Muscle of leg (tissue), 11 donors: ENCODE data around the gene AFAP1. TPM values are rescaled to one million over a fixed set of nuclear protein-coding genes. Genes with fewer than 3 reads are reported as not detected.
A peak's percentile ranks its signal among the peaks of the same experiment; 100 is the strongest.

Source experiments
- DNase-seq: peaks from one replicate; pipeline ENCODE4 v3.0.0; 2013
- H3K27ac ChIP-seq: one replicate; pipeline ENCODE4 v1.5.1; 2013; ENCODE audit warnings: mild to moderate bottlenecking, low read length, control low read depth
- H3K27me3 ChIP-seq: one replicate; pipeline ENCODE4 v1.6.1; 2013; ENCODE audit warnings: low read length; ENCODE audit not compliant: control insufficient read depth, insufficient read depth
- H3K36me3 ChIP-seq: one replicate; pipeline ENCODE4 v1.6.1; 2013; ENCODE audit warnings: low read length; ENCODE audit not compliant: control insufficient read depth, insufficient read depth
- H3K4me1 ChIP-seq: one replicate; pipeline ENCODE4 v1.6.1; 2013; ENCODE audit warnings: low read length; ENCODE audit not compliant: control insufficient read depth, insufficient read depth
- H3K4me3 ChIP-seq: one replicate; pipeline ENCODE4 v1.5.1; 2013; ENCODE audit warnings: low read length, control low read depth
- H3K9me3 ChIP-seq: replicated peaks from 2 replicates; pipeline ENCODE4 v1.6.1; 2013; ENCODE audit warnings: low read depth, low read length; ENCODE audit not compliant: control insufficient read depth
- WGBS: methylation state at CpG from one replicate; pipeline ENCODE4 v1.1.5; 2013; ENCODE audit warnings: missing lambda C conversion rate; ENCODE audit not compliant: insufficient coverage; 5-methylcytosine and 5-hydroxymethylcytosine counted together
- polyA plus RNA-seq, 8 donors: library from polyadenylated mRNA; unstranded; fragments of 120-200 nt; gene quantifications; one replicate each; pipeline versions ENCODE4 v1.2.1 to v1.2.3, GENCODE V29; 2013; ENCODE audit warnings: inconsistent platforms in 1 of 8, low replicate concordance in 1 of 8; ENCODE audit not compliant: insufficient read length in 8 of 8, insufficient read depth in 1 of 8
- total RNA-seq: library from RNA; stranded (reverse); fragments of 120-200 nt; gene quantifications from one replicate; pipeline ENCODE4 v1.2.4, GENCODE V29; 2013

The AFAP1 gene
- total and polyA plus RNA-seq, 9 donors, result 21.9 to 43.0 (median 34.3) TPM

DNA sequence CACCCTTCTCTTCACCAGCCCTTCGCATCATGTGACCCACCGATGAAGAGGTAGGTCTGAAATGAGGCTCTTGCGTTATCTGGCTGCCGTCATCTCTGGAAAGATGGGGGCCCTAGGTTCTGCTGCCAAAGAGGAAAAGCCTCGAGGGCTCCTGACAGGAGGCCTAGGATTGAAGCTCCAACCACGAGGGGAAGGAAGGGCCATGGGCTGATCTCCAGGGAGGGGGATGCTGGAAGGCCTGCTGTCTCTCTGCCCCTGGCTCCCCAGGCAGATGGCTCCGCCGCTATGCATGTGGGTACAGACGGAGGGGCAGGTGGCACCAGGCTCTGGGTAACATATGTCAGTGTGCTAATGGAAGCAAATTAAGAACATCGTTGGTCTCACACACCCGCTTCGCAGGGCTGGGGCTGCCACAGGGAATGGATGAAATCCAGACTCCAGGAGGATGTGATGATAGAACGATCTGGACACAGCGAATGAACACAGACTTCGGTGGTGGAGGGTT, 44.9 kb downstream of the AFAP1 start:
- no peak for DNase-seq
- Histone ChIP-seq H3K27me3 (no peaks in the 10 kb centered on the region), H3K36me3 (no peaks in the 10 kb centered on the region), H3K4me3 (no peak overlapping the region), H3K27ac (no peak overlapping the region), H3K9me3 (no peaks in the 10 kb centered on the region), H3K4me1 (peaks cover 24% of the 10 kb centered on the region)
- WGBS, result 58% methylated on average over 12 of the region's 15 CpGs

DNA sequence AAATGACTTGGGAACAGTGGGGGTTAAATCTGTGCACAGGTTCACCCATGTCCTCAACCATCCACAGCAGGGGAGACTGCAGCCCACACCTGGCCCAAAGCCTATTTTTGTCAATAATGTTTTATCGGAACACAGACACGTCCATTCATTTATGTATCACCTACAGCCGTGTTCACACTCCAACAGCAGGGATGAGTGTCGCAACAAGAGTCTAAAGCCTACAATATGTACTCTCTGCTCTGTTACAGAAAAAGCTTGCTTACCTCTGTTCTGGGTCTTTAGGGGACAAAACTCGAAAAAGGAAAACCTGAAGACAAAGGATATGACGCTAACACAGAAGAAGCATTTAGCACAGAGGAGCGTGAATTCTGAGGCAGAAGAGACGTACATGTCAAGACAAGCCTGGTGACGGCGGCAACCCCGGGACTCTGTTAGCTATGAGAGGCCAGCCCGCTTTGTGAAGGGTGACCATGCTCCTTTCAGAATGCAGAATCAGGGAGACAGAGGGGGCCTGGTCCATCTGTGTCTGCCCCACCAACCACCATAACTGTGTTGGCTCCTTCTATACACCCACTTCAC, 45.5 kb downstream of the AFAP1 start:
- Histone ChIP-seq H3K4me3 (no peak overlapping the region), H3K4me1 (peaks cover 24% of the 10 kb centered on the region), H3K9me3 (no peaks in the 10 kb centered on the region), H3K27me3 (no peaks in the 10 kb centered on the region), H3K36me3 (no peaks in the 10 kb centered on the region), H3K27ac (no peak overlapping the region)
- no peak for DNase-seq
- WGBS, result 90% methylated on average over 12 of the region's 12 CpGs

DNA sequence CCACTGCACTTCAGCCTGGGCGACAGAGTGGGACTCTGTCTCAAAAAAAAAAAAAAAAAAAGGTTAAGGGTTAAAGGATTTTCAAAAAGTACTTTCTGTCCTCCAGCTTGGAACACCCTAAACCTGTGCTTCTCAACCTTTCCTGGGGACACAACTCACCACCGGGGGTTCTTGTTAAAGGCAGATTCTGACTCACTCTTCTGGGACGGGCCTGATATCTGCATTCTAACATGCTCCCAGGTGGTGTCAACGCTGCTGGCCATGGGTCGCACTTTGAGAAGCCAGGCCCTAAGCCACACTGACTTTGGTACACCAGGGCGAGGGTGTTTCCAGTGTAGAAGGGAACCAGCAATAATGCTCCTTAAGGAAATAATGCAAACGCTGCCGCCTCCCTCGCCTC, 46.1 kb downstream of the AFAP1 start:
- Histone ChIP-seq H3K36me3 (no peaks in the 10 kb centered on the region), H3K27ac (no peak overlapping the region), H3K4me3 (no peak overlapping the region), H3K27me3 (no peaks in the 10 kb centered on the region), H3K4me1 (peaks cover 24% of the 10 kb centered on the region), H3K9me3 (peaks cover 4% of the 10 kb centered on the region)
- 95% methylated on average over 8 of the region's 9 CpGs for WGBS
- DNase-seq, result no peak

DNA sequence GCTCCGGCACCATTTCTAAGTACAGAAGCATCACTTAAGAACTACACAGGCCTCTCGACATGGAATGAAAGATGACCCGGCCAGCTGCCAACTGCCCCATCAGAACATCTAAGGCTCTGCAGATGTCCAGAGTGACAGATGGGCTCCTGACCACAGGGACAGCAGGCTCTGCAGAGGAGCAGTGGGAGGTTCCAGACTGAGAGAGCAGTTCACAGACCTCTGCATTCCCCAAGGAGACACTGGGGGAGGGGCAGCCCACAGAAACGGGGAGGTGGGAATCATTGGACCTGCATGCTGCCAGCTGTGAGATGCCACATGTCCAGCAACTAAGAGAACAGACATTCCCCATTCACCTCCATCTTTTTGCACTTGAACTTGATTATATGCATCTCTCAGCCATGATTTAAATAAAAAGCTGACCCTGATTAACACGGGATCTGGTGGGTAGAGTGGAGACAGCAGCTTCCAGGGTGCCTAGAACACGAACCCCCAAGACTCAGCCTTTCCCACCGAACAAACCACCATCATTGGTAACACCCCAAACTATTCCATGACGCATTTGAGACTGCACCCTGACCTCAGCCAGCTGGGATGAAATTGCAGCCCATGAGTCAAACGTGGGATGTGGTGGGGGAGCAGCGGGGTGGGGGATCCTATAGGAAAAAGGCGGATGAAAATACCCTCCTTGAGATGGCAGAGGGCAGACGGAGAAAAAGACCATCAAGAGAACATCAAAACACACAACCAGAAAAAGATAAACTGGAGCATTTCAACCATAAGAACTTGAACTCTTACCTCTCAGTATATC, 47.2 kb downstream of the AFAP1 start:
- Histone ChIP-seq H3K36me3 (no peaks in the 10 kb centered on the region), H3K4me1 (peaks cover 30% of the 10 kb centered on the region), H3K9me3 (peaks cover 6% of the 10 kb centered on the region), H3K27me3 (no peaks in the 10 kb centered on the region), H3K4me3 (no peak overlapping the region), H3K27ac (peak overlapping the region; percentile 29)
- peak; percentile 77 for DNase-seq
- 28% methylated on average over 3 of the region's 12 CpGs for WGBS

DNA sequence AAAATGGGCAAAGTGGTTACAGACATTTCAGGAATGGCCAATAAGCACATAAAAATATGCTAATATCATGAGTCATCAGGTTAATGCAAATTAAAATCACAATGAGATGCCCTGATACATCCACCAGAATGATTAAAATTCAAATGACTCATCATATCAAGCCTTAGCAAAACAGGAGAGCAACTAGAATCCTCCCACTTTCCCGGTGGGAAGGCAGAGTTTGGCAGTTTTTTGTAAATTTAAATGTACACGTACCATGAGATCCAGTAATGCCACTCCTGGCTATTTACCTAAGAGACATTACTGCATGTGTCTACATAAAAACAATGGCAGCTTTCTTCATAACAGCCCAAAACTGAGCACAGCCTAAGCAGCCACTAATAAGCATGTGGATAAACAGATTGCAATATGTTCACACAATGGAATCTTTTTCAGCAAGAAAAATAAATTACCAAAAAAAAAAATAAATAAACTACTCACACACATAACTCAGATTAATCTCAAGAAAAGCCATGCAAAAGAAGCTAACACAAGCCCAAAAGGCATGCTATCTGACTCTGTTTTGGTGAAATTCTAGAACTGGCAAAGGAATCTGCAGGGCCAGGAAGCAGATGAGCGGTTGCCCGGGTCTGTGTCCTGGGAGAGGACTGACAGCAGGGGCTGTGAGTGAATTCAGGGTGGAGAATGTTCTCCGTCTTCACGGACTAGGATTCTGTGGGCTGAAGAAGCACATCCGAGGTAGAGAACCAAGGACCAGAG, 48.8 kb downstream of the AFAP1 start:
- peak overlapping the region; percentile 39 for H3K27ac ChIP-seq
- 39% methylated on average over 2 of the region's 7 CpGs for WGBS
- H3K4me3 ChIP-seq, result no peak overlapping the region
- H3K4me1 ChIP-seq, result peaks cover 36% of the 10 kb centered on the region
- H3K9me3 ChIP-seq, result peaks cover 6% of the 10 kb centered on the region
- no peaks in the 10 kb centered on the region for H3K36me3 ChIP-seq
- DNase-seq, result no peak
- no peaks in the 10 kb centered on the region for H3K27me3 ChIP-seq

DNA sequence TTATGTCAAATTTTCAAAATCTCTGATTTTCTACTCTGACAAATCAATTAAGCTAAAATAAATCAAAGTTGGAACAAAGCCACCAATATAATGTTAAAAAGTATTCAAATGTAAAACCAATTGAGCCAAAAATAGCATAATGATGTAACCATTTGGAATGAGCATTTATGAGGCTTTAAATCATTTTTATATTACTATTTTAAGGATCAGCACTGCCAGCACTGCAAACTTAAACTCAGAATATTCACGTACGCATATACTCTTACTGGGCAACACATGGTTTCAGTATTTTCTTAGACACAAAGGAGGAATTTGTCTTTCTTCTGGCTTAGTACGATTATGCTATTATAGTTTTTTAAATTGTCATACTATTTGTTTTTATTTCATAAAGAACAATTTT, 52.2 kb downstream of the AFAP1 start:
- no peaks in the 10 kb centered on the region for H3K27me3 ChIP-seq
- WGBS, result no CpG with 5 or more reads among the region's 3 CpGs
- H3K4me1 ChIP-seq, result peaks cover 34% of the 10 kb centered on the region
- no peaks in the 10 kb centered on the region for H3K36me3 ChIP-seq
- H3K9me3 ChIP-seq, result peaks cover 6% of the 10 kb centered on the region
- H3K4me3 ChIP-seq, result no peak overlapping the region
- peak; percentile 72 for DNase-seq
- no peak overlapping the region for H3K27ac ChIP-seq

DNA sequence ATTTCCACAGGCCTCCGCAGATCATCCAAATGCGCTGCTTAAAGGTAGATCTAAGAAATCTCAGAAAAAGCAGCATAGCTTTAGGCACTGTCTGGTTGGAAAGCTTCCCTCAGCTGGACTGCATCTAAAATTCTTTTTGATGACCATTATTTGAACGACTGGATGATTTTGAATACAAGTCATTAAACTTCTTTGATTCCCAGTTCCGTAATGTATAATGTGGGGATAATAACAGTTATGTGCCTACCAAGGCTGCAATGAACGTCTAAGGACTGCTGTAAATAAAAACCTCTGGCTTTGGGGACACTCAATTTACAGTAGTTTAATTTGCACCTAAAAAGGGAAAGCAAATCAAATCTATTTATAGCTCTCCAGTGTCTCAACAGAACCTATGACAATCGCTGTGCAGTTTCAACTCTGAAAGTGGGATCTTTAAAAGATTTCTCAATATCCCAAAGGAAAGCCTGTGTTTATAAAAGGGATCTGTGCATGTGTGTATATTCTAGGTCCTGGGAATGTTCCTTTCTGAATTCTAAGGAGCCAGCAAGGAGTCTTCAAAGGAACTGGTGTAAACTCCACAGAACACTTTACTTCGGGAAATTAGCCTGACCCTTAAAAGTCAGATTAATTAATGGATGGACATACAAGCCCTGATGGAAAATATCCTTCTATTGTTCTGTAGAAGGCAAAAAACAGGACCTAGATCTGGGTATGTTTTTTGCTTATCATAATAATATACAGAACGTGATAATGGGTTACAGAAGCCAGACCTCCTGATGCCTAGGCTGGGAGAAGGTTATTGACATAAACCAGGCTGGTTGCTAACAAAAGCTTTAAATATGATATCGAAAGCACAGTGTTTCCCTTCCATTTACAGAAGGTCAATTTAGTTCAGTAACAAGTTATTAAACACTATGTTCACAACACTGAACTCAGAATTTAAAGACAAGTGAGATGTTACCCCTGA, 53.4 kb downstream of the AFAP1 start:
- Histone ChIP-seq H3K4me3 (no peak overlapping the region), H3K27me3 (no peaks in the 10 kb centered on the region), H3K36me3 (no peaks in the 10 kb centered on the region), H3K9me3 (peaks cover 6% of the 10 kb centered on the region), H3K27ac (peak overlapping the region; percentile 22), H3K4me1 (peaks cover 27% of the 10 kb centered on the region)
- peak; percentile 75 for DNase-seq
- WGBS, result 29% methylated on average over 1 of the region's 9 CpGs

DNA sequence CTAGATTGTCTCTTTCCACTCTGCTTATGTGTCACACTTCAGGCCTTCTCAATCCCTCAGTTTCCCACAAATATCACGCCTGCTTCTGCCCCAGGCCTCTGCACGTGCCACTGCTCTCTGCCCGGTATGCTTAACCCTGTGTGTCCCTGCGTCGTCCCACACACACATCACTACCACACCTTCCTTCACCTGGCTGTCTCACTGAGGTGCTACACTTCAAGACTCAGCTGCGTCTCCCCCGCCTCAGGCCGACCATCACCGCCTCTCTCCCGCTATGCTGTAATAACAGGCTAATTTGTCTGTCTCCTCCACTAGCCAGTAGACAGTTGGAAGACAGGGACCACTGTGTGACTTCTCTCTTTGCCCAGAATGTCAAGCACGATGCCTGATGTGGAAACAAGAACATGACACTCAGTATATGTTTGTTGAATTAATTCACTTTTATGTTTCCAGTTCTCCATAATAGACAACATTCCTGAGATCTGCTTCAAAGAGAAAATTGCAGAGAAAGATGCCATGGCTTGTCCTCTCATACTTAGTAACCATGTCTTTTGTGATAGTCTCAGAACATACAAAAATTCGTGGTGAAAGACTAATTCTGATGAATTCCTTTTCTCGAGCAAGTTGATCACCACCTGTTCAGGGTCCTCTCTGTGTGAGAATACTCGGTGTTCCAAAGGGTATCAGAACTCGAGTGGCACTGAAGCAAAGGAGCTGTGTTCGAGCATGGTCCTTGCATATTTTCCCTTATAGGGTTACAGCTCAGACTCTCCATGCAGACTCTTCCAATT, 54.2 kb downstream of the AFAP1 start:
- Histone ChIP-seq H3K27me3 (no peaks in the 10 kb centered on the region), H3K27ac (no peak overlapping the region), H3K4me3 (no peak overlapping the region), H3K36me3 (no peaks in the 10 kb centered on the region), H3K4me1 (peaks cover 31% of the 10 kb centered on the region), H3K9me3 (peaks cover 6% of the 10 kb centered on the region)
- DNase-seq, result no peak
- 57% methylated on average over 12 of the region's 16 CpGs for WGBS

DNA sequence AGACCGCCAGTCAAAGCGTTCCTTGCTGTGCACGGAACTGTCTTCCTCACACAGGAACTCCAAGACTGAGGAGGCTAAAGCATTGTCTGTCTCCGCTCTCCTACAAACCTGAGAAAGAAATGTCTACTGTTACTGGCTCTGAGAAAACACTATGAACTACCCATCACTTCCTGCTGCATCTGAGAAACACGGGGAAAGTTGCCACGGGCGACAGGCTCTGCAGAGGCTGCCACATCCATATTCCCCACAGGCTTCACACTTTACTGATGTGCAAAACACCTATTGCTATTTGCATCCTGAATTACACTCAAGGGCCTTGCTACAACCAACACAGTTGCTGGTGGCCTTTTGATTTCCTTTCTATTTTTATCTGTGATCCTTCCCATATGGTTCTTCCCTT, 59.0 kb downstream of the AFAP1 start:
- Histone ChIP-seq H3K27ac (peak overlapping the region; percentile 6), H3K27me3 (no peaks in the 10 kb centered on the region), H3K4me3 (no peak overlapping the region), H3K36me3 (no peaks in the 10 kb centered on the region), H3K4me1 (peaks cover 54% of the 10 kb centered on the region), H3K9me3 (no peaks in the 10 kb centered on the region)
- 28% methylated on average over 3 of the region's 7 CpGs for WGBS
- DNase-seq, result no peak
